IMR-90 (cell line): ENCODE measurements around the gene DNM3. TPM values are rescaled to one million over a fixed set of nuclear protein-coding genes. Genes with fewer than 3 reads are reported as not detected.

ENCODE experiments used
- ATAC-seq: fragments of 200-7000 bp; cut with Tn5 transposase; 2 replicates; pipeline ENCODE4 v1.9.1; 2020; ENCODE audit warnings: low read depth, mild to moderate bottlenecking, moderate library complexity
- BruUV-seq: library from RNA; stranded (reverse); fragments of 400-500 nt; replicated peaks from 2 replicates; lab custom pipeline; 2021; lab: Mats Ljungman, UMichigan
- CTCF ChIA-PET: fragments of 300-600 bp; formaldehyde crosslinking; extraction: SDS; loops from one replicate; lab custom pipeline; 2021; ENCODE audit warnings: antibody characterized with exemption; lab: Yijun Ruan, JAX
- POLR2A ChIA-PET: fragments of 300-600 bp; sonication (Branson Sonifier 250); formaldehyde crosslinking; loops from one replicate; lab custom pipeline; 2022; ENCODE audit warnings: antibody characterized with exemption; ENCODE audit not compliant: unreplicated experiment; lab: Charles Lee
- DNase-seq: peaks from one replicate; pipeline ENCODE4 v3.0.0; 2013
- H2AFZ ChIP-seq: replicated peaks from 2 replicates; pipeline ENCODE3; 2013; ENCODE audit warnings: low read length, mild to moderate bottlenecking; ENCODE audit not compliant: poor library complexity
- H2AK5ac ChIP-seq: 2 replicates; pipeline ENCODE4 v1.6.1; 2013; ENCODE audit warnings: low read depth, low read length, inconsistent platforms
- H2AK9ac ChIP-seq: replicated peaks from 2 replicates; pipeline ENCODE3; 2013; ENCODE audit warnings: mild to moderate bottlenecking, low read depth, low read length, moderate library complexity; ENCODE audit not compliant: poor library complexity
- H2BK120ac ChIP-seq: 2 replicates; pipeline ENCODE4 v1.6.1; 2013; ENCODE audit warnings: low read depth, low read length, inconsistent platforms
- H2BK15ac ChIP-seq: 3 replicates; pipeline ENCODE4 v1.6.1; 2013; ENCODE audit warnings: low read depth, low read length, inconsistent platforms
- H2BK20ac ChIP-seq: 2 replicates; pipeline ENCODE4 v1.6.1; 2013; ENCODE audit warnings: low read depth, mild to moderate bottlenecking, inconsistent platforms, low read length, moderate library complexity
- H2BK5ac ChIP-seq: 2 replicates; pipeline ENCODE4 v1.6.1; 2013; ENCODE audit warnings: mild to moderate bottlenecking, low read depth, low read length, inconsistent platforms; ENCODE audit not compliant: poor library complexity, severe bottlenecking
- H3K14ac ChIP-seq: replicated peaks from 2 replicates; pipeline ENCODE4 v1.6.1; 2013; ENCODE audit warnings: low read depth, low read length, inconsistent platforms
- H3K18ac ChIP-seq: 2 replicates; pipeline ENCODE4 v1.6.1; 2013; ENCODE audit warnings: low read depth, low read length, control low read depth
- H3K23ac ChIP-seq: 2 replicates; pipeline ENCODE4 v1.6.1; 2013; ENCODE audit warnings: low read depth, low read length, inconsistent platforms
- H3K27ac ChIP-seq: 2 replicates; pipeline ENCODE4 v1.5.1; 2013; ENCODE audit warnings: mild to moderate bottlenecking, control low read depth, low read length; ENCODE audit not compliant: insufficient read depth
- H3K27me3 ChIP-seq: 2 replicates; pipeline ENCODE4 v1.6.1; 2013; ENCODE audit warnings: low read length; ENCODE audit not compliant: control insufficient read depth, insufficient read depth
- H3K36me3 ChIP-seq: 2 replicates; pipeline ENCODE4 v1.6.1; 2013; ENCODE audit warnings: low read length, mixed read lengths; ENCODE audit not compliant: control insufficient read depth, insufficient read depth
- H3K4ac ChIP-seq: 2 replicates; pipeline ENCODE4 v1.6.1; 2013; ENCODE audit warnings: low read depth, low read length, inconsistent platforms
- H3K4me1 ChIP-seq: 2 replicates; pipeline ENCODE4 v1.6.1; 2013; ENCODE audit warnings: low read length, mixed read lengths; ENCODE audit not compliant: control insufficient read depth, insufficient read depth
- H3K4me2 ChIP-seq: 2 replicates; pipeline ENCODE4 v1.6.1; 2013; ENCODE audit warnings: low read depth, mild to moderate bottlenecking, control low read depth, low read length, moderate library complexity
- H3K4me3 ChIP-seq: 2 replicates; pipeline ENCODE4 v1.5.1; 2013; ENCODE audit warnings: low read depth, mild to moderate bottlenecking, control low read depth, low read length, moderate library complexity; ENCODE audit not compliant: insufficient read depth
- H3K56ac ChIP-seq: 2 replicates; pipeline ENCODE4 v1.6.1; 2013; ENCODE audit warnings: low read length, inconsistent platforms; ENCODE audit not compliant: insufficient read depth; ENCODE audit errors: extremely low read depth
- H3K79me1 ChIP-seq, 2 experiments: 2 replicates each; pipeline ENCODE4 v1.6.1; 2013; ENCODE audit warnings: low read length in 2 of 2, inconsistent platforms in 1 of 2, low read depth in 1 of 2
- H3K9ac ChIP-seq: 2 replicates; pipeline ENCODE4 v1.6.1; 2013; ENCODE audit warnings: low read depth, low read length, control low read depth
- H3K9me1 ChIP-seq: 2 replicates; pipeline ENCODE4 v1.6.1; 2013; ENCODE audit warnings: low read length, inconsistent platforms; ENCODE audit not compliant: insufficient read depth
- H3K9me3 ChIP-seq: 2 replicates; pipeline ENCODE4 v1.6.1; 2013; ENCODE audit warnings: low read length; ENCODE audit not compliant: control insufficient read depth, insufficient read depth
- H4K20me1 ChIP-seq: 2 replicates; pipeline ENCODE4 v1.6.1; 2013; ENCODE audit warnings: low read length, inconsistent platforms; ENCODE audit not compliant: insufficient read depth
- H4K5ac ChIP-seq: 2 replicates; pipeline ENCODE4 v1.6.1; 2013; ENCODE audit warnings: mild to moderate bottlenecking, low read depth, low read length, control low read depth
- H4K8ac ChIP-seq, 2 experiments: 2 replicates each; pipeline ENCODE4 v1.6.1; 2013; ENCODE audit warnings: low read depth in 2 of 2, low read length in 2 of 2, control low read depth in 1 of 2, inconsistent platforms in 1 of 2
- H4K91ac ChIP-seq: 2 replicates; pipeline ENCODE4 v1.6.1; 2013; ENCODE audit warnings: low read depth, low read length, inconsistent platforms; ENCODE audit not compliant: insufficient read depth
- BHLHE40 ChIP-seq: fragments of 150-350 bp; IDR thresholded peaks from 2 replicates; pipeline ENCODE4 v1.6.1; 2016; ENCODE audit warnings: mild to moderate bottlenecking, low read depth, low read length
- CEBPB ChIP-seq: IDR thresholded peaks from 2 replicates; pipeline ENCODE4 v1.6.1; 2012; ENCODE audit warnings: low read depth, low read length, improper control_type of control experiment
- CHD1 ChIP-seq: IDR thresholded peaks from 2 replicates; pipeline ENCODE4 v1.6.1; 2012; ENCODE audit warnings: low read depth, low read length, improper control_type of control experiment
- CTCF ChIP-seq: conservative IDR thresholded peaks from 2 replicates; pipeline ENCODE4 v1.5.1; 2012; ENCODE audit warnings: mild to moderate bottlenecking, low read depth, low read length, improper control_type of control experiment
- ELK1 ChIP-seq: fragments of 150-350 bp; IDR thresholded peaks from 2 replicates; pipeline ENCODE4 v1.6.1; 2016; ENCODE audit warnings: low read depth, mild to moderate bottlenecking, low read length, moderate library complexity, borderline replicate concordance
- FOS ChIP-seq: fragments of 150-350 bp; IDR thresholded peaks from 2 replicates; pipeline ENCODE4 v1.6.1; 2016; ENCODE audit warnings: low read depth, low read length
- MAFK ChIP-seq: IDR thresholded peaks from 2 replicates; pipeline ENCODE4 v1.6.1; 2012; ENCODE audit warnings: low read depth, low read length, improper control_type of control experiment
- MAZ ChIP-seq: IDR thresholded peaks from 2 replicates; pipeline ENCODE4 v1.6.1; 2012; ENCODE audit warnings: low read depth, mild to moderate bottlenecking, low read length, improper control_type of control experiment, moderate library complexity, borderline replicate concordance
- MXI1 ChIP-seq: IDR thresholded peaks from 2 replicates; pipeline ENCODE4 v1.6.1; 2012; ENCODE audit warnings: low read depth, mild to moderate bottlenecking, low read length, moderate library complexity, borderline replicate concordance
- NFE2L2 ChIP-seq: fragments of 150-350 bp; IDR thresholded peaks from 2 replicates; pipeline ENCODE4 v1.6.1; 2016; ENCODE audit warnings: low read depth, mild to moderate bottlenecking, low read length
- POLR2A ChIP-seq: IDR thresholded peaks from 2 replicates; pipeline ENCODE4 v1.6.1; 2012; ENCODE audit warnings: mild to moderate bottlenecking, low read depth, low read length
- RAD21 ChIP-seq: IDR thresholded peaks from 2 replicates; pipeline ENCODE4 v1.6.1; 2012; ENCODE audit warnings: low read length, improper control_type of control experiment
- RCOR1 ChIP-seq: IDR thresholded peaks from 2 replicates; pipeline ENCODE4 v1.6.1; 2012; ENCODE audit warnings: mild to moderate bottlenecking, low read length, improper control_type of control experiment; ENCODE audit not compliant: insufficient replicate concordance
- RFX5 ChIP-seq: IDR thresholded peaks from 2 replicates; pipeline ENCODE4 v1.8.0; 2012; ENCODE audit warnings: low read depth, mild to moderate bottlenecking, low read length, moderate library complexity
- SMC3 ChIP-seq: fragments of 150-350 bp; IDR thresholded peaks from 2 replicates; pipeline ENCODE4 v1.6.1; 2016; ENCODE audit warnings: low read depth, mild to moderate bottlenecking, antibody characterized with exemption, low read length, moderate library complexity
- USF2 ChIP-seq: fragments of 150-350 bp; IDR thresholded peaks from 2 replicates; pipeline ENCODE4 v1.6.1; 2017; ENCODE audit warnings: mild to moderate bottlenecking, antibody characterized with exemption, low read length, low read depth
- WGBS, 2 experiments: methylation state at CpG; one replicate each; pipeline versions ENCODE4 v1.1.5 to v1.1.7; 2013; ENCODE audit warnings: missing lambda C conversion rate in 2 of 2; ENCODE audit not compliant: insufficient read length in 1 of 2; ENCODE audit errors: extremely low coverage in 2 of 2; 5-methylcytosine and 5-hydroxymethylcytosine counted together
- dilution Hi-C: fragments of 300-500 bp; cut with HindIII; formaldehyde crosslinking; loops from one replicate; pipeline ENCODE4 v1.14.3; 2018; ENCODE audit warnings: low sequenced_read_pairs; ENCODE audit not compliant: unreplicated experiment
- in situ Hi-C: fragments of 300-500 bp; cut with MboI; formaldehyde crosslinking; loops from 3 replicates; pipeline ENCODE4 v1.14.3; 2019; ENCODE audit warnings: low sequenced_read_pairs, inconsistent platforms, mixed read lengths
- intact Hi-C: fragments of 100-400 bp; cut with micrococcal nuclease; formaldehyde crosslinking; loops from 2 replicates; pipeline ENCODE4 v1.10.0; 2022
- polyA plus RNA-seq, 3 experiments: library from polyadenylated mRNA; depleted of rRNA; stranded (reverse); fragments of >200 nt; gene quantifications; 2 replicates each; pipeline ENCODE4 v1.2.3, GENCODE V29; 2012; ENCODE audit warnings: low replicate concordance in 1 of 3
- total RNA-seq: library from RNA; depleted of rRNA; stranded (reverse); fragments of >200 nt; gene quantifications from 2 replicates; pipeline ENCODE4 v1.2.3, GENCODE V29; 2012

DNM3 gene
- total and polyA plus RNA-seq, 2 of the 4 experiments (the other 2 are of a cell fraction) = 0.36 TPM

- intact Hi-C loops = no loop called here
- no peak overlapping the region for H3K9ac ChIP-seq
- TF ChIP-seq RCOR1 (no peak), BHLHE40 (no peak), SMC3 (no peak), RFX5 (no peak), ELK1 (no peak), CEBPB (no peak), RAD21 (no peak), MXI1 (no peak), POLR2A (no peak), MAZ (no peak), MAFK (no peak), FOS (no peak), CHD1 (no peak), USF2 (no peak), NFE2L2 (no peak), CTCF (no peak)
Observed at GRCh38 chr1:171902527-171902926, 61.2 kb downstream of the DNM3 start.

More at GRCh38 chr1:171902527-171902926, 61.2 kb downstream of the DNM3 start:
- Histone ChIP-seq H4K8ac (no peak overlapping the region; a peak in 1 of 4 replicates), H2AK5ac (no peak overlapping the region), H2BK5ac (no peak overlapping the region), H2BK120ac (no peak overlapping the region), H2AFZ (no peak overlapping the region), H3K4me2 (no peak overlapping the region; the same call in 1 of the 2 replicates), H4K5ac (no peak overlapping the region), H3K9me1 (no peaks in the 10 kb centered on the region), H3K14ac (no peak overlapping the region), H2BK20ac (no peak overlapping the region), H3K4me1 (no peaks in the 10 kb centered on the region), H3K23ac (no peak overlapping the region), H2AK9ac (no peak overlapping the region), H3K27ac (no peak overlapping the region), H3K56ac (no peak overlapping the region), H3K4me3 (no peak overlapping the region), H3K79me1 (no peaks in the 10 kb centered on the region), H4K91ac (no peak overlapping the region), H3K4ac (no peak overlapping the region), H3K9me3 (no peaks in the 10 kb centered on the region), H3K27me3 (no peaks in the 10 kb centered on the region), H3K18ac (no peak overlapping the region), H2BK15ac (no peak overlapping the region), H3K36me3 (no peaks in the 10 kb centered on the region), H4K20me1 (no peaks in the 10 kb centered on the region)
- WGBS, 2 experiments = no CpG with 5 or more reads among the region's 3 CpGs
- ChIA-PET CTCF (interaction anchor here (1.2 kb wide), 1 partner anchor 12 kb away, joined by 3 read pairs; no protein-coding TSS in a partner anchor), POLR2A (no interaction called here)
- in situ Hi-C loops = no loop called here
- dilution Hi-C loops = no loop called here
- ATAC-seq = no peak
- no peak for DNase-seq
- no TSS peak for BruUV-seq
